SK-N-SH (cell line): ENCODE results near the gene FRMPD4. TPM values are rescaled to one million over a fixed set of nuclear protein-coding genes. Genes with fewer than 3 reads are reported as not detected.

ENCODE experiments used
- CTCF ChIA-PET: fragments of 300-600, 350-600 bp; formaldehyde crosslinking; extraction: SDS; loops from one replicate; lab custom pipeline; 2021; lab: Yijun Ruan, JAX
- POLR2A ChIA-PET: fragments of 350-600 bp; sonication (Branson Sonifier 250); formaldehyde crosslinking; extraction: SDS; loops from one replicate; lab custom pipeline; 2020; ENCODE audit warnings: antibody characterized with exemption, inconsistent platforms; lab: Yijun Ruan, JAX
- DNase-seq: peaks from one replicate; pipeline ENCODE4 v3.0.0; 2012
- H2AFZ ChIP-seq: fragments of 200-600 bp; sonication (generic); 2 replicates; pipeline ENCODE4 v1.8.1; 2016; ENCODE audit warnings: antibody characterized with exemption, mild to moderate bottlenecking, low read depth
- H3F3A ChIP-seq: fragments of 200-600 bp; sonication (generic); replicated peaks from 2 replicates; pipeline ENCODE3; 2016; ENCODE audit warnings: antibody characterized with exemption, mild to moderate bottlenecking; ENCODE audit not compliant: insufficient read depth
- H3K27ac ChIP-seq, 2 experiments: fragments of 200-500 bp in 1 of 2; fragments of 200-600 bp in 1 of 2; sonication (Bioruptor generic) in 1 of 2; sonication (generic), shearing (Covaris generic) in 1 of 2; 2 replicates each; pipeline versions ENCODE4 v1.5.1 to v1.6.1; 2014 to 2016; ENCODE audit warnings: low read depth in 2 of 2, inconsistent platforms in 1 of 2, low read length in 1 of 2, mild to moderate bottlenecking in 1 of 2, mixed read lengths in 1 of 2
- H3K27me3 ChIP-seq: fragments of 200-600 bp; sonication (generic), shearing (Covaris generic); 2 replicates; pipeline ENCODE4 v1.6.1; 2016; ENCODE audit warnings: mixed run types; ENCODE audit not compliant: insufficient read depth
- H3K36me3 ChIP-seq, 2 experiments: fragments of 200-500 bp in 1 of 2; fragments of 200-600 bp in 1 of 2; sonication (Bioruptor generic) in 1 of 2; sonication (generic) in 1 of 2; replicated peaks in 1 of 2; 2 replicates each; pipeline versions ENCODE3 to v1.5.1; 2014 to 2016; ENCODE audit warnings: low read length in 1 of 2, mild to moderate bottlenecking in 1 of 2; ENCODE audit not compliant: insufficient read depth in 2 of 2, control insufficient read depth in 1 of 2
- H3K4me1 ChIP-seq, 2 experiments: fragments of 200-500 bp in 1 of 2; fragments of 200-600 bp in 1 of 2; sonication (Bioruptor generic) in 1 of 2; sonication (generic), shearing (Covaris generic) in 1 of 2; 2 replicates each; pipeline versions ENCODE4 v1.5.1 to v1.6.1; 2014 to 2016; ENCODE audit warnings: low read depth in 1 of 2, low read length in 1 of 2, mixed run types in 1 of 2; ENCODE audit not compliant: insufficient read depth in 2 of 2, control insufficient read depth in 1 of 2
- H3K4me2 ChIP-seq: fragments of 200-600 bp; sonication (generic), shearing (Covaris generic); 2 replicates; pipeline ENCODE4 v1.6.1; 2017; ENCODE audit warnings: mixed run types
- H3K4me3 ChIP-seq, 2 experiments: fragments of 200-500 bp in 1 of 2; fragments of 200-600 bp in 1 of 2; sonication (Bioruptor generic) in 1 of 2; sonication (generic), shearing (Covaris generic) in 1 of 2; 2 replicates each; pipeline versions ENCODE4 v1.5.1 to v1.8.1; 2014 to 2016; ENCODE audit warnings: low read depth in 2 of 2, inconsistent platforms in 1 of 2, low read length in 1 of 2, mild to moderate bottlenecking in 1 of 2, mixed read lengths in 1 of 2, moderate library complexity in 1 of 2
- H3K79me2 ChIP-seq: fragments of 200-600 bp; sonication (generic); 2 replicates; pipeline ENCODE4 v1.8.1; 2017; ENCODE audit warnings: mild to moderate bottlenecking; ENCODE audit not compliant: insufficient read depth
- H3K9ac ChIP-seq: fragments of 200-600 bp; sonication (generic); 2 replicates; pipeline ENCODE4 v1.6.1; 2017; ENCODE audit warnings: mixed run types
- H3K9me2 ChIP-seq: fragments of 200-600 bp; sonication (generic); 2 replicates; pipeline ENCODE4 v1.6.1; 2017; ENCODE audit warnings: mixed run types
- H3K9me3 ChIP-seq: fragments of 200-600 bp; sonication (generic); 2 replicates; pipeline ENCODE4 v1.6.1; 2017; ENCODE audit warnings: mixed run types, mild to moderate bottlenecking, moderate library complexity
- H4K20me1 ChIP-seq: fragments of 200-600 bp; sonication (generic); 2 replicates; pipeline ENCODE4 v1.6.1; 2017; ENCODE audit warnings: mild to moderate bottlenecking, mixed run types; ENCODE audit not compliant: insufficient read depth
- EZH2phosphoT487 ChIP-seq: fragments of 200-600 bp; sonication (generic); IDR thresholded peaks from 2 replicates; pipeline ENCODE4 v1.6.1; 2017; ENCODE audit warnings: low read depth, mixed run types, mild to moderate bottlenecking, antibody characterized with exemption, moderate library complexity, borderline replicate concordance
- FOSL2 ChIP-seq: IDR thresholded peaks from 2 replicates; pipeline ENCODE4 v1.4.0; 2012; ENCODE audit warnings: low read depth, mild to moderate bottlenecking, moderate library complexity, borderline replicate concordance
- FOXJ3 ChIP-seq: sonication (generic); formaldehyde crosslinking; IDR thresholded peaks from 2 replicates; pipeline ENCODE4 v1.5.1; 2020; ENCODE audit warnings: mild to moderate bottlenecking, missing genetic modification reagents
- GABPA ChIP-seq: IDR thresholded peaks from 2 replicates; pipeline ENCODE4 v1.4.0; 2012; ENCODE audit warnings: low read depth, mild to moderate bottlenecking
- GATA2 ChIP-seq: sonication (generic); formaldehyde crosslinking; IDR thresholded peaks from 2 replicates; pipeline ENCODE4 v1.5.0; 2020; ENCODE audit warnings: mild to moderate bottlenecking, missing genetic modification reagents
- MEF2A ChIP-seq: IDR thresholded peaks from 2 replicates; pipeline ENCODE4 v1.4.0; 2012; ENCODE audit warnings: low read depth, borderline replicate concordance
- NFIC ChIP-seq: IDR thresholded peaks from 2 replicates; pipeline ENCODE4 v1.4.0; 2012; ENCODE audit warnings: borderline replicate concordance
- POLR2AphosphoS5 ChIP-seq: IDR thresholded peaks from 2 replicates; pipeline ENCODE4 v1.6.1; 2012; ENCODE audit warnings: low read depth, low read length
- RXRA ChIP-seq: IDR thresholded peaks from 2 replicates; pipeline ENCODE4 v1.4.0; 2012; ENCODE audit warnings: low read depth, mild to moderate bottlenecking, borderline replicate concordance
- WGBS: methylation state at CpG from one replicate; pipeline ENCODE4 v1.1.6; 2017; ENCODE audit warnings: low lambda C conversion rate; 5-methylcytosine and 5-hydroxymethylcytosine counted together
- polyA plus RNA-seq, 3 experiments: library from polyadenylated mRNA; depleted of rRNA; stranded (reverse); fragments of >200 nt; gene quantifications; 2 replicates each; pipeline ENCODE4 v1.2.3, GENCODE V29; 2012
- TF ChIP-seq, protein P1 (sequence below): fragments of 150-350 bp; IDR thresholded peaks from 2 replicates; pipeline ENCODE4 v1.6.1; 2016; ENCODE audit warnings: mild to moderate bottlenecking, low read depth, low read length
- TF ChIP-seq, protein P2 (sequence below): IDR thresholded peaks from 2 replicates; pipeline ENCODE4; 2012
- TF ChIP-seq, protein P3 (sequence below): IDR thresholded peaks from 2 replicates; pipeline ENCODE4 v1.4.0; 2012; ENCODE audit warnings: low read depth, borderline replicate concordance
- TF ChIP-seq, protein P4 (sequence below): IDR thresholded peaks from 2 replicates; pipeline ENCODE4 v1.4.0; 2012; ENCODE audit warnings: low read depth
- TF ChIP-seq, protein P5 (sequence below): fragments of 200-600 bp; sonication (generic); IDR thresholded peaks from 2 replicates; pipeline ENCODE4 v1.6.1; 2017; ENCODE audit warnings: antibody characterized with exemption, mild to moderate bottlenecking, moderate library complexity

FRMPD4 gene
- polyA plus RNA-seq, 1 of the 3 experiments (the other 2 are of a cell fraction): not detected

DNA sequence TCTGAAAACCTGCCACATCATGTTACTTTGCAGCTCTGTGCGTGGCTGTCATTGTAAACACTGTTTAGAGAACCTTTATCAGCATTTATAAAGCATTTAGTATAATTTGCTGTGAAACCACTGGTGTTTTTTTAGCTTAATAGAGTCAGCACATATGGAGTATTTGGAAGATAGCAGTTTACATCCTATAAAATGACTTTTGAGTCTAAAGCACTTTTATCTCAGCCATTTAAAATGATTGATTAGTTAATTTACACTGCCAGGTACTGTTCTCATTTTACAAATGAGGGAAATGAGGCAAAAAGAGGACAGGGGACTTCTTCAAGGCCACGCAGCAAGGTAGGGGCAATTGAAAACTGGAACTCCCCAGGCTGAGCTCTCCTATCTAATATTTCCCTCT, 181.7 kb downstream of the FRMPD4 start:
- Histone ChIP-seq H4K20me1 (no peaks in the 10 kb centered on the region), H3K9me2 (no peaks in the 10 kb centered on the region), H2AFZ (no peak overlapping the region), H3K27ac (no peak overlapping the region), H3K4me3 (no peak overlapping the region), H3K79me2 (no peaks in the 10 kb centered on the region), H3K4me2 (no peak overlapping the region), H3K36me3 (no peaks in the 10 kb centered on the region), H3K27me3 (no peaks in the 10 kb centered on the region), H3K4me1 (no peaks in the 10 kb centered on the region), H3K9me3 (no peaks in the 10 kb centered on the region), H3K9ac (no peak overlapping the region), H3F3A (no peaks in the 10 kb centered on the region)
- no peak for DNase-seq
- TF ChIP-seq, protein P1, sequence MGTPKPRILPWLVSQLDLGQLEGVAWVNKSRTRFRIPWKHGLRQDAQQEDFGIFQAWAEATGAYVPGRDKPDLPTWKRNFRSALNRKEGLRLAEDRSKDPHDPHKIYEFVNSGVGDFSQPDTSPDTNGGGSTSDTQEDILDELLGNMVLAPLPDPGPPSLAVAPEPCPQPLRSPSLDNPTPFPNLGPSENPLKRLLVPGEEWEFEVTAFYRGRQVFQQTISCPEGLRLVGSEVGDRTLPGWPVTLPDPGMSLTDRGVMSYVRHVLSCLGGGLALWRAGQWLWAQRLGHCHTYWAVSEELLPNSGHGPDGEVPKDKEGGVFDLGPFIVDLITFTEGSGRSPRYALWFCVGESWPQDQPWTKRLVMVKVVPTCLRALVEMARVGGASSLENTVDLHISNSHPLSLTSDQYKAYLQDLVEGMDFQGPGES: no peak
- TF ChIP-seq, protein P2, sequence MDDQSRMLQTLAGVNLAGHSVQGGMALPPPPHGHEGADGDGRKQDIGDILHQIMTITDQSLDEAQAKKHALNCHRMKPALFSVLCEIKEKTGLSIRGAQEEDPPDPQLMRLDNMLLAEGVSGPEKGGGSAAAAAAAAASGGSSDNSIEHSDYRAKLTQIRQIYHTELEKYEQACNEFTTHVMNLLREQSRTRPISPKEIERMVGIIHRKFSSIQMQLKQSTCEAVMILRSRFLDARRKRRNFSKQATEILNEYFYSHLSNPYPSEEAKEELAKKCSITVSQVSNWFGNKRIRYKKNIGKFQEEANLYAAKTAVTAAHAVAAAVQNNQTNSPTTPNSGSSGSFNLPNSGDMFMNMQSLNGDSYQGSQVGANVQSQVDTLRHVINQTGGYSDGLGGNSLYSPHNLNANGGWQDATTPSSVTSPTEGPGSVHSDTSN: no peak
- TF ChIP-seq GATA2 (CRISPR knock-in tag): no peak
- TF ChIP-seq FOXJ3: no peak
- no peak for TF ChIP-seq EZH2phosphoT487
- TF ChIP-seq, protein P3, sequence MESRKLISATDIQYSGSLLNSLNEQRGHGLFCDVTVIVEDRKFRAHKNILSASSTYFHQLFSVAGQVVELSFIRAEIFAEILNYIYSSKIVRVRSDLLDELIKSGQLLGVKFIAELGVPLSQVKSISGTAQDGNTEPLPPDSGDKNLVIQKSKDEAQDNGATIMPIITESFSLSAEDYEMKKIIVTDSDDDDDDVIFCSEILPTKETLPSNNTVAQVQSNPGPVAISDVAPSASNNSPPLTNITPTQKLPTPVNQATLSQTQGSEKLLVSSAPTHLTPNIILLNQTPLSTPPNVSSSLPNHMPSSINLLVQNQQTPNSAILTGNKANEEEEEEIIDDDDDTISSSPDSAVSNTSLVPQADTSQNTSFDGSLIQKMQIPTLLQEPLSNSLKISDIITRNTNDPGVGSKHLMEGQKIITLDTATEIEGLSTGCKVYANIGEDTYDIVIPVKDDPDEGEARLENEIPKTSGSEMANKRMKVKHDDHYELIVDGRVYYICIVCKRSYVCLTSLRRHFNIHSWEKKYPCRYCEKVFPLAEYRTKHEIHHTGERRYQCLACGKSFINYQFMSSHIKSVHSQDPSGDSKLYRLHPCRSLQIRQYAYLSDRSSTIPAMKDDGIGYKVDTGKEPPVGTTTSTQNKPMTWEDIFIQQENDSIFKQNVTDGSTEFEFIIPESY: no peak
- TF ChIP-seq FOSL2: no peak
- TF ChIP-seq, protein P4, sequence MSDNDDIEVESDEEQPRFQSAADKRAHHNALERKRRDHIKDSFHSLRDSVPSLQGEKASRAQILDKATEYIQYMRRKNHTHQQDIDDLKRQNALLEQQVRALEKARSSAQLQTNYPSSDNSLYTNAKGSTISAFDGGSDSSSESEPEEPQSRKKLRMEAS: no peak
- TF ChIP-seq, protein P5, sequence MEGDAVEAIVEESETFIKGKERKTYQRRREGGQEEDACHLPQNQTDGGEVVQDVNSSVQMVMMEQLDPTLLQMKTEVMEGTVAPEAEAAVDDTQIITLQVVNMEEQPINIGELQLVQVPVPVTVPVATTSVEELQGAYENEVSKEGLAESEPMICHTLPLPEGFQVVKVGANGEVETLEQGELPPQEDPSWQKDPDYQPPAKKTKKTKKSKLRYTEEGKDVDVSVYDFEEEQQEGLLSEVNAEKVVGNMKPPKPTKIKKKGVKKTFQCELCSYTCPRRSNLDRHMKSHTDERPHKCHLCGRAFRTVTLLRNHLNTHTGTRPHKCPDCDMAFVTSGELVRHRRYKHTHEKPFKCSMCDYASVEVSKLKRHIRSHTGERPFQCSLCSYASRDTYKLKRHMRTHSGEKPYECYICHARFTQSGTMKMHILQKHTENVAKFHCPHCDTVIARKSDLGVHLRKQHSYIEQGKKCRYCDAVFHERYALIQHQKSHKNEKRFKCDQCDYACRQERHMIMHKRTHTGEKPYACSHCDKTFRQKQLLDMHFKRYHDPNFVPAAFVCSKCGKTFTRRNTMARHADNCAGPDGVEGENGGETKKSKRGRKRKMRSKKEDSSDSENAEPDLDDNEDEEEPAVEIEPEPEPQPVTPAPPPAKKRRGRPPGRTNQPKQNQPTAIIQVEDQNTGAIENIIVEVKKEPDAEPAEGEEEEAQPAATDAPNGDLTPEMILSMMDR: no peak
- TF ChIP-seq POLR2AphosphoS5: no peak
- ChIA-PET POLR2A (no interaction called here), CTCF (no interaction called here)
- 5% methylated on average over 2 of the region's 2 CpGs for WGBS

DNA sequence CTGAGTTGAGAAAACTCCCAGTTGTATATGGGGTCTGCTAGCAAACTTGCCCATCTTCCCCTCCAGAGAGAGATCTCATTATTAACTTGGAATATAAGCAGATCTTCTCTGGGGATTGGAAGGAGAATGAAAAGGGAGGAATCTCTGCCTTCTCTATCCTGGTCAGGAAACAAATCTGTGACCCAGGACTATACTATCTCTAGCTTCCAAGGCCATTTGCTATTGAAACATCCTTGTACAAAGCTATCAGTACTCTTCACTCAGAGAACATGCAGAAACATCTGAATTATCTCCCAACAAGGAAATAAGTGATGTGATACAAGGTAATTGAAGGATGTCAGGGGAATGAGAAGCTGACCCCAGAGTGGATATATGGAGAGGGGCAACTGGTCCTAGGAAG, 183.8 kb downstream of the FRMPD4 start:
- Histone ChIP-seq H3K79me2 (no peaks in the 10 kb centered on the region), H3K9me3 (no peaks in the 10 kb centered on the region), H3K4me2 (no peak overlapping the region), H2AFZ (no peak overlapping the region), H3K4me1 (no peaks in the 10 kb centered on the region), H3F3A (no peaks in the 10 kb centered on the region), H3K36me3 (no peaks in the 10 kb centered on the region), H3K27me3 (no peaks in the 10 kb centered on the region), H4K20me1 (no peaks in the 10 kb centered on the region), H3K9ac (no peak overlapping the region), H3K4me3 (no peak overlapping the region), H3K27ac (no peak overlapping the region), H3K9me2 (no peaks in the 10 kb centered on the region)
- DNase-seq: no peak
- TF ChIP-seq GABPA (no peak), MEF2A (no peak), NFIC (no peak), RXRA (no peak)
- CTCF ChIA-PET: no interaction called here
- POLR2A ChIA-PET: no interaction called here
